Measurements from ENCODE around the gene UCHL1.

GRCh38 chr4:41213625-41214135, 43.0 kb upstream of the UCHL1 start:
- TF ChIP-seq GABPA (IDR thresholded peaks at IDR 0.05; ENCODE audit: low read depth) (no peak), CTCF (IDR thresholded peaks at IDR 0.05; ENCODE audit: insufficient read depth, low read length) (no peak), POLR2AphosphoS5 (IDR thresholded peaks at IDR 0.05; ENCODE audit: low read depth) (no peak), REST (IDR thresholded peaks at IDR 0.05; ENCODE audit: insufficient replicate concordance, low read depth) (no peak), SPI1 (IDR thresholded peaks at IDR 0.05; ENCODE audit: borderline replicate concordance, low read depth) (no peak)

All from HL-60 (cell line).